MM.1S (cell line): Measurements from ENCODE around the gene TKFC.

ENCODE experiments used
- DNase-seq: peaks from one replicate; pipeline ENCODE4 v3.0.0-alpha.2; 2015
- H2AFZ ChIP-seq: fragments of 300-600 bp; sonication (generic); 2 replicates; pipeline ENCODE4 v1.6.0; 2016; ENCODE audit warnings: antibody characterized with exemption, low read length
- H3F3A ChIP-seq: fragments of 300-600 bp; sonication (generic); 2 replicates; pipeline ENCODE4 v1.6.1; 2016; ENCODE audit warnings: mild to moderate bottlenecking, antibody characterized with exemption, low read length, moderate library complexity, mixed read lengths; ENCODE audit not compliant: insufficient read depth
- H3K27ac ChIP-seq: fragments of 300-600 bp; sonication (generic); 2 replicates; pipeline ENCODE4 v1.5.1; 2016; ENCODE audit warnings: mild to moderate bottlenecking, low read length
- H3K27me3 ChIP-seq: fragments of 300-600 bp; sonication (generic); replicated peaks from 2 replicates; pipeline ENCODE4 v1.6.0; 2016; ENCODE audit warnings: low read length; ENCODE audit not compliant: insufficient read depth
- H3K36me3 ChIP-seq: fragments of 300-600 bp; sonication (generic); replicated peaks from 2 replicates; pipeline ENCODE4 v1.6.1; 2016; ENCODE audit warnings: mild to moderate bottlenecking, low read length, mixed read lengths; ENCODE audit not compliant: insufficient read depth
- H3K4me1 ChIP-seq: fragments of 300-600 bp; sonication (generic); 2 replicates; pipeline ENCODE4 v1.6.1; 2016; ENCODE audit warnings: low read length, mixed read lengths
- H3K4me2 ChIP-seq: fragments of 300-600 bp; sonication (generic); 2 replicates; pipeline ENCODE4 v1.6.0; 2016; ENCODE audit warnings: low read depth, low read length
- H3K4me3 ChIP-seq: fragments of 300-600 bp; sonication (generic); 2 replicates; pipeline ENCODE4 v1.5.1; 2016; ENCODE audit warnings: low read length, mixed read lengths
- H3K79me2 ChIP-seq: fragments of 300-600 bp; sonication (generic); 2 replicates; pipeline ENCODE4 v1.6.1; 2016; ENCODE audit warnings: mixed run types, low read length, mixed read lengths
- H3K9ac ChIP-seq: fragments of 300-600 bp; sonication (generic); 2 replicates; pipeline ENCODE4 v1.6.1; 2016; ENCODE audit warnings: low read length, mixed read lengths
- H3K9me2 ChIP-seq: fragments of 300-600 bp; sonication (generic); replicated peaks from 2 replicates; pipeline ENCODE4 v1.6.1; 2016; ENCODE audit warnings: mild to moderate bottlenecking, low read length, mixed read lengths; ENCODE audit not compliant: insufficient read depth
- H3K9me3 ChIP-seq: fragments of 300-600 bp; sonication (generic); replicated peaks from 2 replicates; pipeline ENCODE4 v1.6.1; 2016; ENCODE audit warnings: mild to moderate bottlenecking, low read length, mixed read lengths; ENCODE audit not compliant: insufficient read depth
- H4K20me1 ChIP-seq: fragments of 300-600 bp; sonication (generic); 2 replicates; pipeline ENCODE4 v1.6.1; 2016; ENCODE audit warnings: mild to moderate bottlenecking, low read length, moderate library complexity, mixed read lengths; ENCODE audit not compliant: insufficient read depth
- CTCF ChIP-seq: fragments of 300-600 bp; sonication (generic); IDR thresholded peaks from 2 replicates; pipeline ENCODE4 v1.5.1; 2016; ENCODE audit warnings: antibody characterized with exemption, low read length, mixed read lengths
- EZH2 ChIP-seq: fragments of 300-600 bp; sonication (generic); optimal IDR thresholded peaks from 2 replicates; pipeline ENCODE3; 2017; ENCODE audit warnings: low read depth, mild to moderate bottlenecking, antibody characterized with exemption, low read length, mixed read lengths
- EZH2phosphoT487 ChIP-seq: fragments of 300-600 bp; sonication (generic); IDR thresholded peaks from 2 replicates; pipeline ENCODE4 v1.6.1; 2018; ENCODE audit warnings: antibody characterized with exemption, low read length

TKFC gene

GRCh38 chr11:61369372-61370348 is 36.6 kb downstream of the TKFC start:
- Histone ChIP-seq H3K9me3 (no peaks in the 10 kb centered on the region), H3K4me3 (no peak overlapping the region), H3K27ac (no peak overlapping the region), H3F3A (no peaks in the 10 kb centered on the region), H3K79me2 (peaks cover 3% of the 10 kb centered on the region; the same call in 1 of the 2 replicates), H3K36me3 (peaks cover 9% of the 10 kb centered on the region), H4K20me1 (no peaks in the 10 kb centered on the region), H3K9ac (no peak overlapping the region), H3K9me2 (no peaks in the 10 kb centered on the region), H3K27me3 (no peaks in the 10 kb centered on the region), H2AFZ (no peak overlapping the region), H3K4me2 (no peak overlapping the region), H3K4me1 (no peaks in the 10 kb centered on the region)
- no peak for DNase-seq
- no peak for TF ChIP-seq EZH2

DNA sequence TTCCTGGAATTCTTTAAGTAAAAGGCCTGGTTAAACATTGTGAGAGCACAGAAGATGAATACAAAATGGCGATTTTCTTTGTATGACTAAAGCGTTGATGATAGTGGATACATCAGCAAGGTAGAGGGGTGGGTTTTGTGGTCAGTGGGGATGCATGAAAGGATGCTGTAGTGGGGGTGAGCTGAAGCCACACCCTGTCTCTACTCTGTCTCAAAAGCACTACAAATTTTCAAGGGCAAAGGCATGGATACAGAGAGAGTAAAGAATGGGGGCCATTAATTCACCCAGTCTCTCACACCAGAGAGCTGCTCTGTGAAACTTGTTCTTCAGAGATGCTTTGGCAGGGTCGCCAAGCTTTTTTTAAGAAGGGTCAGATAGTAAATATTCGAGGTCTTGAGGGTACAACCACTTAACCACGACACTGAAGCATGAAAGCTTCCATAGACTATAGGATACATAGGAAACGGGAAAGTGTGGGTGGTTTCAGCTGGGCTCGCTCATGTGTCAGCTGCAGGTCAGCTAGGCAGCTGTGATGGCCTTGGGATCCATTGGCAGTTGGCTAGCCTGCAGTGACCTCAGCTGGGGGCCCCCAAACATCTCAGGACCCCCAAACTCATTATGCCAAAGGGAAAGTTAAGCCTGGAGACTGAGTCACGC is 37.4 kb downstream of the TKFC start:
- no peaks in the 10 kb centered on the region for H3K27me3 ChIP-seq
- no peak overlapping the region for H3K4me2 ChIP-seq
- H3K79me2 ChIP-seq = peaks cover 3% of the 10 kb centered on the region; the same call in 1 of the 2 replicates
- no peak for DNase-seq
- no peak overlapping the region for H3K9ac ChIP-seq
- no peaks in the 10 kb centered on the region for H3K4me1 ChIP-seq
- TF ChIP-seq EZH2 (no peak), EZH2phosphoT487 (no peak), CTCF (no peak)
- no peaks in the 10 kb centered on the region for H3F3A ChIP-seq
- H2AFZ ChIP-seq = no peak overlapping the region
- H3K27ac ChIP-seq = no peak overlapping the region
- H3K4me3 ChIP-seq = no peak overlapping the region
- no peaks in the 10 kb centered on the region for H4K20me1 ChIP-seq
- H3K36me3 ChIP-seq = peaks cover 9% of the 10 kb centered on the region
- H3K9me2 ChIP-seq = no peaks in the 10 kb centered on the region
- no peaks in the 10 kb centered on the region for H3K9me3 ChIP-seq

DNA sequence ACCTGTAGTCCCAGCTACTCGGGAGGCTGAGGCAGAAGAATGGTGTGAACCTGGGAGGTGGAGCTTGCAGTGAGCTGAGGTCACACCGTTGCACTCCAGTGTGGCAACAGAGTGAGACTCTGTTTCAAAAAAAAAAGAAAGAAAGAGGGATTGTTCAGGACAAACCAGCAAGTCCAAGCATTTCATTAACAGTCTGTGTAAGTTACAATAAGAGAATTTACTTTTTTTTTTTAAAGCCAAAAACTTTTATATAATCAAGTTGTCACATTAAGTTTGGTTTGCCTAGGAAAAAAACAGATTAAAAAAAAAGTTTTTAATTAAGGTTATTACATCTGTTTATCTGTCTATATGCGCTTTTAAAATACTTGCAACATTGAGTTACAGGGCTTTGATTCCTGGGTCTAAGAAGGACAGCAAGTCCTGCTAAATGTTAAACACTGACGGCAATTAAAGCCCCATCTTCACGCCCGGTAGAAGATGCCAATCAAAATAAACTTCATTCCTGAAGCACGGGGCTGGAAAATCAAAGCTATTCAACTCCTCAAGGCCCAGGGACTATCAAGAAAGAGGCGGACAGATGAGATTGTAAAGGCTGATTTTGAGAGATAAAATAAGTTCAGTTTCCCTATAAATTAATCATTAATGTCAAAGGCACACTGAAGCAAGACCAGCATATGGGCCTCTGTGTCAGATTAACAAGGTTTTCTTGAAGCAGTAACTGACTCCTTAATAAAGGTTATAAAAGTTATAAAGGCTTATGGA is 39.8 kb downstream of the TKFC start:
- Histone ChIP-seq H3K9me2 (no peaks in the 10 kb centered on the region), H3K4me2 (no peak overlapping the region), H3K27me3 (no peaks in the 10 kb centered on the region), H3K27ac (no peak overlapping the region), H3K4me3 (no peak overlapping the region), H3K79me2 (no peaks in the 10 kb centered on the region), H3K9me3 (no peaks in the 10 kb centered on the region), H4K20me1 (no peaks in the 10 kb centered on the region), H3K9ac (no peak overlapping the region), H3F3A (no peaks in the 10 kb centered on the region), H2AFZ (no peak overlapping the region), H3K36me3 (peaks cover 3% of the 10 kb centered on the region), H3K4me1 (no peaks in the 10 kb centered on the region)
- no peak for DNase-seq
- no peak for TF ChIP-seq CTCF
- TF ChIP-seq EZH2phosphoT487 = no peak
- TF ChIP-seq EZH2 = no peak
